SK-N-SH treated with all-trans-retinoic acid at 6 μM for 48 hours (cell line): ENCODE results near the gene BCL3.

Experiments
- ATAC-seq: fragments of 200-7000 bp; cut with Tn5 transposase; 3 replicates; pipeline ENCODE4 v1.9.1; 2020; ENCODE audit warnings: mild to moderate bottlenecking, moderate library complexity
- ARNTL ChIP-seq: fragments of 450-650 bp; formaldehyde crosslinking; IDR thresholded peaks from 2 replicates; pipeline ENCODE4 v1.5.0; 2020; ENCODE audit warnings: low read depth, mild to moderate bottlenecking, moderate library complexity, borderline replicate concordance
- BACH2 ChIP-seq: fragments of 250-450 bp; sonication (Bioruptor Pico); IDR thresholded peaks from 2 replicates; pipeline ENCODE4 v1.9.0; 2021; ENCODE audit warnings: mild to moderate bottlenecking, borderline replicate concordance
- CREB5 ChIP-seq: fragments of 250-450 bp; sonication (Bioruptor Pico); IDR thresholded peaks from 2 replicates; pipeline ENCODE4 v1.5.1; 2020; ENCODE audit warnings: low read depth, mild to moderate bottlenecking, moderate library complexity
- ESRRG ChIP-seq: fragments of 250-450 bp; sonication (Bioruptor Pico); IDR thresholded peaks from 2 replicates; pipeline ENCODE4 v1.6.1; 2021; ENCODE audit warnings: mild to moderate bottlenecking
- GLIS3 ChIP-seq: fragments of 250-450 bp; sonication (Bioruptor Pico); IDR thresholded peaks from 2 replicates; pipeline ENCODE4 v1.5.0; 2020; ENCODE audit warnings: mild to moderate bottlenecking, moderate library complexity
- ISL1 ChIP-seq: fragments of 250-450 bp; sonication (Bioruptor Pico); IDR thresholded peaks from 2 replicates; pipeline ENCODE4 v2.1.2; 2022; ENCODE audit warnings: mild to moderate bottlenecking, moderate library complexity
- OSR1 ChIP-seq: fragments of 250-450 bp; sonication (Bioruptor Pico); IDR thresholded peaks from 2 replicates; pipeline ENCODE4 v1.8.0; 2022; ENCODE audit warnings: moderate library complexity, mild to moderate bottlenecking, inconsistent platforms
- PATZ1 ChIP-seq: fragments of 250-450 bp; sonication (Bioruptor Pico); IDR thresholded peaks from 2 replicates; pipeline ENCODE4 v1.8.0; 2020; ENCODE audit warnings: mild to moderate bottlenecking, moderate library complexity, borderline replicate concordance
- POU6F1 ChIP-seq: fragments of 250-450 bp; sonication (Bioruptor Pico); IDR thresholded peaks from 2 replicates; pipeline ENCODE4 v1.8.0; 2021; ENCODE audit warnings: low read depth, mild to moderate bottlenecking, moderate library complexity, borderline replicate concordance
- PPARA ChIP-seq: fragments of 250-450 bp; sonication (Bioruptor Pico); IDR thresholded peaks from 2 replicates; pipeline ENCODE4 v1.5.0; 2020; ENCODE audit warnings: mild to moderate bottlenecking, borderline replicate concordance
- RARB ChIP-seq: fragments of 250-450 bp; sonication (Bioruptor Pico); IDR thresholded peaks from 2 replicates; pipeline ENCODE4 v1.8.0; 2021; ENCODE audit warnings: mild to moderate bottlenecking, moderate library complexity
- SNAI2 ChIP-seq: fragments of 250-450 bp; sonication (Bioruptor Pico); IDR thresholded peaks from 2 replicates; pipeline ENCODE4 v1.5.0; 2020; ENCODE audit warnings: mild to moderate bottlenecking, moderate library complexity
- TCF4 ChIP-seq: fragments of 250-450 bp; sonication (Bioruptor Pico); IDR thresholded peaks from 2 replicates; pipeline ENCODE4 v1.8.0; 2021; ENCODE audit warnings: mild to moderate bottlenecking, moderate library complexity, borderline replicate concordance
- TOX ChIP-seq: fragments of 250-450 bp; sonication (Bioruptor Pico); IDR thresholded peaks from 2 replicates; pipeline ENCODE4 v1.8.0; 2021; ENCODE audit warnings: mild to moderate bottlenecking, moderate library complexity, borderline replicate concordance
- TSHZ2 ChIP-seq: fragments of 250-450 bp; sonication (Bioruptor Pico); IDR thresholded peaks from 2 replicates; pipeline ENCODE4 v1.5.0; 2020; ENCODE audit warnings: mild to moderate bottlenecking, moderate library complexity
- ZC3H10 ChIP-seq: fragments of 250-450 bp; sonication (Bioruptor Pico); IDR thresholded peaks from 2 replicates; pipeline ENCODE4 v1.5.1; 2021; ENCODE audit warnings: mild to moderate bottlenecking, moderate library complexity
- ZFP3 ChIP-seq: fragments of 250-450 bp; sonication (Bioruptor Pico); IDR thresholded peaks from 2 replicates; pipeline ENCODE4 v1.5.0; 2020; ENCODE audit warnings: mild to moderate bottlenecking, moderate library complexity
- ZFP30 ChIP-seq: fragments of 450-650 bp; formaldehyde crosslinking; IDR thresholded peaks from 2 replicates; pipeline ENCODE4 v1.5.0; 2022; ENCODE audit warnings: mild to moderate bottlenecking, moderate library complexity
- ZNF565 ChIP-seq: fragments of 450-650 bp; formaldehyde crosslinking; conservative IDR thresholded peaks from 2 replicates; pipeline ENCODE4 v1.5.0; 2020; ENCODE audit warnings: low read depth, mild to moderate bottlenecking, moderate library complexity
- ZNF70 ChIP-seq: fragments of 450-650 bp; formaldehyde crosslinking; IDR thresholded peaks from 2 replicates; pipeline ENCODE4 v1.5.0; 2020; ENCODE audit warnings: mild to moderate bottlenecking, moderate library complexity

The BCL3 gene

GRCh38 chr19:44734357-44734756 is 14.2 kb upstream of the BCL3 start:
- ATAC-seq: no peak
- TF ChIP-seq ESRRG (no peak), ZNF70 (no peak), TCF4 (CRISPR knock-in tag) (no peak), GLIS3 (CRISPR knock-in tag) (no peak), ZNF565 (CRISPR knock-in tag) (no peak)

GRCh38 chr19:44735011-44735410 is 13.5 kb upstream of the BCL3 start:
- no peak for TF ChIP-seq ZFP3 (CRISPR knock-in tag)
- TF ChIP-seq GLIS3 (CRISPR knock-in tag): no peak
- TF ChIP-seq PATZ1 (CRISPR knock-in tag): no peak
- TF ChIP-seq POU6F1 (CRISPR knock-in tag): no peak
- TF ChIP-seq ZNF70: no peak
- TF ChIP-seq TOX (CRISPR knock-in tag): no peak
- TF ChIP-seq ISL1 (CRISPR knock-in tag): no peak
- TF ChIP-seq, all 23 proteins: peak for 0
- peak; percentile 64 for ATAC-seq

GRCh38 chr19:44737238-44738071 is 11.1 kb upstream of the BCL3 start:
- TF ChIP-seq ZC3H10 (CRISPR knock-in tag) (no peak), ARNTL (CRISPR knock-in tag) (no peak), RARB (no peak), OSR1 (CRISPR knock-in tag) (no peak), BACH2 (CRISPR knock-in tag) (no peak), GLIS3 (CRISPR knock-in tag) (no peak), CREB5 (no peak), ZNF70 (no peak)
- ATAC-seq: no peak

- no peak for ATAC-seq
- TF ChIP-seq PPARA (no peak), SNAI2 (CRISPR knock-in tag) (no peak), TOX (CRISPR knock-in tag) (no peak), TSHZ2 (CRISPR knock-in tag) (no peak), ZFP30 (CRISPR knock-in tag) (no peak), CREB5 (no peak), OSR1 (CRISPR knock-in tag) (no peak)
Observed at GRCh38 chr19:44738136-44738535, 10.4 kb upstream of the BCL3 start.
